ENCODE measurements around the gene DIS3L2.
"Not testable (repeated sequence)": the region's sequence is repeated elsewhere in the genome, so short reads cannot be mapped to it uniquely, and the experiment has no call there.

The DIS3L2 gene

DNA sequence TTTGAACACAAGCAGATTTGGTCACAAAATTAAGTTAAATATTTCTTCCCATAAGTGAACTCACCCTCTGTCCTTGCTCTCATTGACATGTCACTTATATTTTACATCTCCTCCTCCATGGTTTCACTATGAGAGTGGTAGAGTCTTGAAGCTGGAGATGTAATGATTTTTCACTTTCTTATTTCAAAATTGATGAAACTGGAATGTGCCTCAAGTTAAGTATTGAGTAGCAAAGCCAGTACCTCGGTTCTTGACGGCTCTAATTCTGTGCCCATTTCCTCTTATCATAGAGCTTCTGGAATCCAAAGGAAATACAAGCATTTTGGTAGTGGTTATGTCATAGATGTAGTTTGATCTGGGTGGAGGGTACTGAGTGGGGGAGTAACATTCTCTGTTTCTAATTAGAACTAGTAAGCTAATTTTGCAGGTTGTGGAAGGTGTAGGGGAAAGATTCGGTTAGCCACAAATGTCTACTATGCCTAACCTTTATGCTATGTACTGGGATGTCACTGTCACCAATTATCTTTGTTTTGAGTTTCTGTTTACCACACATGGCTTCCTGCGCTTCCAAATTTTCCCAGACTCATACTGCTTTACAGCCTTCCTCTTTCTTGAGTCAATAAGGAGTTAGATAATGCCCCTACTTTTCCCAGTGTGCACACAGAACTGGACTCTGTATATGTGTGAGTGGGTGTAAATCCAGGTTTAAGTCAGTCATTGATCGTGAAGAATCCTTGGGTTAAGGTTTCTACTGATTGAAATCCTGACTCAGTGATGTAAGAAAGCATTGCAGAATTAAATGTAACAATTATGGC lies 96.8 kb downstream of the DIS3L2 start:
- DNase-seq: no peak

GRCh38 chr2:232058931-232059330 lies 97.4 kb downstream of the DIS3L2 start:
- DNase-seq: no peak

- no peak for DNase-seq
These were observed 99.8 kb downstream of the DIS3L2 start for GRCh38 chr2:232061265-232061664.

DNA sequence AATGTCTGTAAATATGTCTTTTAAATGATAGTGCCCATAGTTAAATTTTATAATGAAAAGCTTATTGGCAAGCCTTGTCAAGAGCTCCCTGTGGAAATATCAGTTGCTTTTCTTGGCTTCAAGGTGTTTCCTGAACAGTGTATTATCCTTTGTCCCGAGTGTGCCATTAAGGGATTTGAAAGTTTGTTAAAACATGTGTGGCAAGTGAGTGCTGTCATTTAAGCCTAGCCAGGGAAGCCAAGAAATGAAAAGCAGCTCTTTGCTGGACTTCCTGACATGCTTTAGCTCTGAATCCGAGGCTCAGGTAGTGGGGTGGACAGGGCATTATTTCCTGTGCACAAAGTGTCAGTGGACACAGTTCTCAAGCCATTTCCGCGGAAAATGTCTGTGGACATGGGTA lies 111.5 kb downstream of the DIS3L2 start:
- DNase-seq: no peak

DNA sequence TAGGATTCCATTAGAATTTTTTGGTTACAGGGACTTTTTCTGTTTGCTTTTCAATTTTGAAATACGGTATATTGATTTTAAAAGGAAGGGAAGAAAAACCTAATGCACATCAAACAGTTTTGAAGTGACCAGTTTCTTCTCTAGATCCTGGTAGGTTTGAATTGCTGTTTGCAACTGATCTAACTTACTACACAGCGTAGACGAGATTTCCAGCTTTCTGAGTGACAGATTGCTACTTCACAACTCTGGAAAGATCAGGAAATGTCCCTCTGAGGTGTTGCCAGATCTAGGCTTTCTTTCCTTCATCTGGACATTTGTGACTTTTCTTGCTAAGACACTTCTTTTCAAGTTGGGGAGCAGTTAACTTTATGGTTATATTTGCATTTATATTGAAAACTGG lies 112.2 kb downstream of the DIS3L2 start:
- no peak for DNase-seq

- DNase-seq: no peak
These were observed 113.6 kb downstream of the DIS3L2 start for GRCh38 chr2:232075080-232075479.

DNA sequence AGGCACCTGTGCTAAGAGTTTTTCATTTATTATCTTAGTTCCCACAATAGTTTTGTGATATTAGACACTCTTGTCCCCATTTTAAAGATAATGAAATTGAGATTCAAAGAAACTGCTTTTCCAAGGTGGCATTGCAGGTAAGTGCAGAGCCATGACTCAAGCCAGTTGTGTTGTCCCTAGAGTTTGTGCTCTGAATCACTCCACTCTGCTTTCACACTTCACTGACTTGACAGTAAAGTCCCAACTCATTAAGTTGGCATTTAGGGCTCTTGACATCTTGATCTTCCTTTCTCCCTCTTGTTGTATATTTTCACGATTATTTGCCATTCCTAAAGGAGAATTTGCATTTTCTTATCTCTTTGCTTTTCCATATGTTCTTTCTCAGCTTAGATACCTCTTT lies 114.3 kb downstream of the DIS3L2 start:
- no peak for DNase-seq

GRCh38 chr2:232076272-232076671 lies 114.8 kb downstream of the DIS3L2 start:
- DNase-seq: no peak

GRCh38 chr2:232076736-232077135 lies 115.2 kb downstream of the DIS3L2 start:
- DNase-seq: no peak

DNA sequence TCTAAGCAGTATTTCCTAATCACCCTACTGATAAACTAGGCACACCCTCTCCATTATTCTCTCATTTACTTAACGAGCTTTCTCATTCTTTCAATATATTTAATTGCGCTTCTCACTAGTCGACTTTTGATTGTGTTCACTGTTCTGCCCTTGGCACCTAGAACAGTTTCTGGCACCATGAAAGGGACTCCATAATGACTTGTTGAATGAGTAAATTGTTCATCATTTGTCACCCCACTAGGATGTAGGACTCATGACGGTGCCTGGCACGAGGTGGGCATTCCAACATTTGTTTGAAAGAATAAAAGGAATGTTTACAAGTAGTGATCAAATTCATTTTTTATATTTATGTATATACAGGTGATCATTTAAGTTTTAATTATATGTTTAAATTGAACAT lies 123.7 kb downstream of the DIS3L2 start:
- no peak for DNase-seq

GRCh38 chr2:232085826-232086425 lies 124.4 kb downstream of the DIS3L2 start:
- DNase-seq: no peak

DNA sequence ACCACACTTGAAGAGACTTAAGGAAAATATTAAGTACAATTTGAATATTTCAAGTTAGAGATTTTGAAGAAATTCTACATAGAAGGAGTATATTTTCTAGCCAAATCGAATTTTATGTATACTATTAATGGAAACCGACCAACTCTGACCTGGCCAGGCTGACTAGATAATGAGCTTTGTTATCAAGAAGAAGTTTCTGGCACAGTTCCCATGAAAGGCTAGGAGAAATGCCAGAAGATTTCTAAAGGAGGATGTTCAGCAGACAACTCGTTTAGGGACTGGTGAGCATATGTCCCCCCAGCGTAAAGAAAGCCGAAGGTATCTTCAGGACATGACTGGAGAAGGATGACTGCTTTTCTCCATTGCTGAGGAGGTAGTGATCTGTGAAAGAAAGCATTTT lies 127.3 kb downstream of the DIS3L2 start:
- no peak for DNase-seq

GRCh38 chr2:232094201-232094600 lies 132.7 kb downstream of the DIS3L2 start:
- DNase-seq: no peak

DNA sequence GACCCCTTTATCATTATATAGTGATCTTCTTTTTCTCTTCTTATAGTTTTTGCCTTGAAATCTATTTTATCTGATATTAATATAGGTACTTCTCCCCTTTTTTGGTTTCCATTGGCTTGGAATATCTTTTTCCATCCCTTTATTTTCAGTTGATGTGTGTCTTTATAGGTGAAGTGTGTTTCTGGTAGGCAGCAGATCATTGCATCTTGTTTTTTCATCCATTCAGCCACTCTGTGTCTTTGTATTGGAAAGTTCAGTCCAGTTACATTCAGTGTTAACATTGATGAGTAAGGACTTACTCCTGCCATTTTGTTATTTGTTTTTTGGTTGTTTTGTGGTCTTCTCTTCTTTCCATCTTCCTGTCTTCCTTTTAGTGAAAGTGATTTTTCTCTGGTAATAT lies 133.4 kb downstream of the DIS3L2 start:
- DNase-seq: no peak

- no peak for DNase-seq
These were observed 135.7 kb downstream of the DIS3L2 start for GRCh38 chr2:232097260-232097659.

GRCh38 chr2:232097758-232098157 lies 136.2 kb downstream of the DIS3L2 start:
- no peak for DNase-seq

DNA sequence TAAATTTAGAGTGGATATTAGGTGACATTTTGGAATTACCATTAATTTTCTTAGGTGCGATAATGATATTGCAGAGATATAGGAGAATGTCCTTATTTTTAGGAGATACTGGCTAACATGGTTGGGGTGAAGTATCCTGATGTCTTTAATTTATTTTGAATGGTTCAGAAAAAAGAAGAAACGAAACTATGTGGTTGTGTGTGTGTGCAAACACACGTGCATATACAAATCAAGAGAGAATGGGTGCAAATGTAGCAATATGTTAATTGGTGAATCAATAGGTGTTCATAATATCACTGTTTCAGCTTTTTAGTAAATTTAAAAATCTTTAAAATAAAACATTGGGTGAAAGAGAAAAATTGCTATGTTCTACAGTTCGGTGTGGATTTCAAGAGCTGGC lies 140.9 kb downstream of the DIS3L2 start:
- no peak for DNase-seq

- DNase-seq: no peak
These were observed 141.7 kb downstream of the DIS3L2 start for GRCh38 chr2:232103140-232103737.

- no peak for DNase-seq
These were observed 142.6 kb downstream of the DIS3L2 start for GRCh38 chr2:232104076-232104646.

DNA sequence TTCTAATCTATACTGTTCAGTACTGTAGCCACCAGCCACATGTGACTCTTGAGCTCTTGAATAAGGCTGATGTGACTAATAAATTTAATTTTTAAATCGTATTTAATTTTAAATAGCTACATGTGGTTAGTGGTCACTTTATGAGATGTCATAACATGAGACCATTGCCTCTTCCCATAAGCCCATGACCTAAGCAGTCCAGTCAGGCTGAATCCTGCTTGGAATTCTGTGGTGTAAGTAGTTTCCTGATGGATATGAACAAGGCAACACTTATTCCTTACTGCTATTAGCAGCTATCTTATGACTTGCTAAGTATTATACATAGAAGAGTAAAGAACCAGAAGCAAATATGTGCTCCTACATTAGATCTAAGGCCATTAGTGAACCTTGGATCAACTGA lies 150.0 kb downstream of the DIS3L2 start:
- no peak for DNase-seq

GRCh38 chr2:232113821-232114220 lies 152.3 kb downstream of the DIS3L2 start:
- no peak for DNase-seq

- DNase-seq: not testable (repeated sequence)
These were observed 154.3 kb downstream of the DIS3L2 start for GRCh38 chr2:232115728-232116361.

- DNase-seq: no peak
These were observed 155.3 kb downstream of the DIS3L2 start for GRCh38 chr2:232116852-232117251.
